Stomach (tissue), 4 donors: ENCODE measurements around the gene VSIG2.
A peak's percentile ranks its signal among the peaks of the same experiment; 100 is the strongest.

ENCODE experiments used
- EP300 ChIP-seq: sonication (generic); formaldehyde crosslinking; IDR thresholded peaks from one replicate; pipeline ENCODE4 v1.6.1; 2017; ENCODE audit warnings: antibody characterized with exemption
- POLR2A ChIP-seq, 4 donors: fragments of 450-650 bp; IDR thresholded peaks; one replicate each; pipeline ENCODE4 v1.6.1; 2016; ENCODE audit warnings: antibody characterized with exemption in 4 of 4, control low read depth in 2 of 4, mild to moderate bottlenecking in 1 of 4, moderate library complexity in 1 of 4
- POLR2AphosphoS5 ChIP-seq, 3 donors: sonication (generic); formaldehyde crosslinking; IDR thresholded peaks; one replicate each; pipeline ENCODE4 v1.6.1; 2016; ENCODE audit warnings: antibody characterized with exemption in 3 of 3
- TF ChIP-seq, protein P1 (sequence below), 7 experiments: fragments of 450-650 bp in 4 of 7; fragments of 200-600 bp in 3 of 7; sonication (generic) in 3 of 7; IDR thresholded peaks; one replicate each; pipeline ENCODE4 v1.5.1; 2016 to 2019; ENCODE audit warnings: antibody characterized with exemption in 7 of 7, control low read depth in 2 of 7, mild to moderate bottlenecking in 1 of 7

DNA sequence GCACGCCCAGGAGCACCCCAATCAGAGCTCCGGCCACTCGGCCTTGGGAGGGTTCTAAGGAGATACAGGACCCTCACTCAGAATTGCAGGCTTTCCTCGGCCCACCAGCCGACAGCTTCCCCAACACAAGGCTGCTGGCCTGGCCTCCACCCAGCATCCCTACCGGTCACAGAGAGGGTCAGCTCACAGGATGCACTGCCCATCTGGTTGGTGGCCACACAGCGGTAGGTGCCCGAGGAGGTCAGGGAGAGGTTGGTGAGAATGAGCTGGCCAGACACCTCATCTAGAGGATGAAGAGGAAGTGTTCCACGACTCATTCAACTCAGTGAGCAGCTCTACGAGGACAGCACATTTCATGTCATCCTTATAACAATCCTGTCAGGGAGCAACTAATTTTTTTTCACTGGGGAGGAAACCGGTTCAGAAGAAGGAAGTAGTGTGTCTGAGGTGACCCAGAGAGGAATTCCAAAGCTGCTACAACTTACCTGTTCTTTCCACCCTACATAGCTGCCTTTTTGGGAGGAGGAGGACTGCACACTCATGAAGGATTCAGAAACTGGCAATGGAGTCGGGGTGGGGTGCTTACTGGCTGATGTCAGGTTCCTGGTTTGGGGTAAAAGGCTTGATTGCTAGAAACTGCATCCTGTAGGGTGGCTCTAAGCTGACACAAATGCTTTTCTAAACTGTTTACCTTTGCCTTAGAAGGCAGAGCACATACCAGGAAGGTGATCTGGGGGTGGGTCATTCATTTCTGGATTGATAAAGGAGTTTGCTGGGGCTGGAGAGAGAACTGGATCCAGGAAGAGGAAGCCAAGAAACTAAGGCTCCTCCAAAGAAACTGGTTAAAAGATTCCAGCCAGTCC lies 3.3 kb downstream of the VSIG2 start:
- TF ChIP-seq, protein P1, sequence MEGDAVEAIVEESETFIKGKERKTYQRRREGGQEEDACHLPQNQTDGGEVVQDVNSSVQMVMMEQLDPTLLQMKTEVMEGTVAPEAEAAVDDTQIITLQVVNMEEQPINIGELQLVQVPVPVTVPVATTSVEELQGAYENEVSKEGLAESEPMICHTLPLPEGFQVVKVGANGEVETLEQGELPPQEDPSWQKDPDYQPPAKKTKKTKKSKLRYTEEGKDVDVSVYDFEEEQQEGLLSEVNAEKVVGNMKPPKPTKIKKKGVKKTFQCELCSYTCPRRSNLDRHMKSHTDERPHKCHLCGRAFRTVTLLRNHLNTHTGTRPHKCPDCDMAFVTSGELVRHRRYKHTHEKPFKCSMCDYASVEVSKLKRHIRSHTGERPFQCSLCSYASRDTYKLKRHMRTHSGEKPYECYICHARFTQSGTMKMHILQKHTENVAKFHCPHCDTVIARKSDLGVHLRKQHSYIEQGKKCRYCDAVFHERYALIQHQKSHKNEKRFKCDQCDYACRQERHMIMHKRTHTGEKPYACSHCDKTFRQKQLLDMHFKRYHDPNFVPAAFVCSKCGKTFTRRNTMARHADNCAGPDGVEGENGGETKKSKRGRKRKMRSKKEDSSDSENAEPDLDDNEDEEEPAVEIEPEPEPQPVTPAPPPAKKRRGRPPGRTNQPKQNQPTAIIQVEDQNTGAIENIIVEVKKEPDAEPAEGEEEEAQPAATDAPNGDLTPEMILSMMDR (IDR thresholded peaks at IDR 0.05) = no peak
- TF ChIP-seq POLR2AphosphoS5 (IDR thresholded peaks at IDR 0.05) (peak in 2 of 3 donors; percentile 48), EP300 (no peak), POLR2A (IDR thresholded peaks at IDR 0.05) (no peak)
